ENCODE data around the gene GSC.
"Not testable (repeated sequence)": the region's sequence is repeated elsewhere in the genome, so short reads cannot be mapped to it uniquely, and the experiment has no call there.

The GSC gene

GRCh38 chr14:94769391-94770250, at the start of gene GSC:
GSC (minus strand) TSS chr14:94770113; CDS start chr14:94770015, 98 bp downstream.
- no peak for DNase-seq (ENCODE audit: low read depth)

GRCh38 chr14:94819531-94819930, 49.6 kb upstream of the GSC start:
- DNase-seq (ENCODE audit: low read depth): no peak

- no peak for DNase-seq (ENCODE audit: low read depth)
These were observed 46.2 kb upstream of the GSC start for GRCh38 chr14:94816113-94816512.

- DNase-seq (ENCODE audit: low read depth): no peak
These were observed 35.9 kb upstream of the GSC start for GRCh38 chr14:94805680-94806288.

GRCh38 chr14:94801225-94801624, 31.3 kb upstream of the GSC start:
- no peak for DNase-seq (ENCODE audit: low read depth)

- DNase-seq (ENCODE audit: low read depth): not testable (repeated sequence)
These were observed 30.9 kb upstream of the GSC start for GRCh38 chr14:94800764-94801163.

GRCh38 chr14:94797887-94798286, 28.0 kb upstream of the GSC start:
- DNase-seq (ENCODE audit: low read depth): no peak

- DNase-seq (ENCODE audit: low read depth): no peak
These were observed 26.4 kb upstream of the GSC start for GRCh38 chr14:94796278-94796677.

GRCh38 chr14:94795372-94795771, 25.5 kb upstream of the GSC start:
- DNase-seq (ENCODE audit: low read depth): no peak

- DNase-seq (ENCODE audit: low read depth): no peak
These were observed 24.0 kb upstream of the GSC start for GRCh38 chr14:94793901-94794300.

GRCh38 chr14:94787655-94788054, 17.7 kb upstream of the GSC start:
- no peak for DNase-seq (ENCODE audit: low read depth)

- no peak for DNase-seq (ENCODE audit: low read depth)
These were observed 17.2 kb upstream of the GSC start for GRCh38 chr14:94787092-94787491.

GRCh38 chr14:94780536-94781399, 10.9 kb upstream of the GSC start:
- DNase-seq (ENCODE audit: low read depth): no peak

GRCh38 chr14:94779713-94780112, 9.8 kb upstream of the GSC start:
- DNase-seq (ENCODE audit: low read depth): no peak

GRCh38 chr14:94775871-94776210, 5.9 kb upstream of the GSC start:
- DNase-seq (ENCODE audit: low read depth): no peak

- DNase-seq (ENCODE audit: low read depth): no peak
These were observed 5.4 kb upstream of the GSC start for GRCh38 chr14:94775091-94775870.

- no peak for DNase-seq (ENCODE audit: low read depth)
These were observed 4.6 kb upstream of the GSC start for GRCh38 chr14:94774344-94775090.

- no peak for DNase-seq (ENCODE audit: low read depth)
These were observed 3.9 kb upstream of the GSC start for GRCh38 chr14:94773655-94774343.

- DNase-seq (ENCODE audit: low read depth): no peak
These were observed 3.2 kb upstream of the GSC start for GRCh38 chr14:94773061-94773648.

- no peak for DNase-seq (ENCODE audit: low read depth)
These were observed 2.6 kb upstream of the GSC start for GRCh38 chr14:94772548-94772947.
